Measurements from ENCODE around the gene ACTL10.

DNA sequence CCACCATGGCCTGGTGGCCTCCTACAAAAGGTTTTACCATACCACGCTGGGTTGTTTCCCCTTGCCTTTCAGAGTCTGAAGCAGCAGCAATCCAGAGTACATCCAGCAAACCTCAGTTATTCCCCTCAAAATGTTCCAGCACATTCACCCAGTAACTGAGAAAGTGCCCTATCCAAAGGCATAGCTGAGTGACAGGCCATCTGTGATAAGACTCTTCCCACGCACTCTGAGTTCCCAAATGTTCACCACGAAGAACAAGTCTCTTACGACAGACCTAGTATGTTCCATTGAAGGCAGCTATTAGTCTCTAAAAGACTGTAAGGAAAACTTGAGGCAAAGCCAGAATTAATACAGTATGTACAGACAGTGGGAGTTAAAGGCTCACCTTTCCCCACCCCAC lies 36.2 kb upstream of the ACTL10 start:
- TF ChIP-seq CTCF (conservative IDR thresholded peaks at IDR 0.05 in 1 of 2, IDR thresholded peaks at IDR 0.05 in 1 of 2; ENCODE audit: extremely low read depth in 1 of 2, insufficient read depth in 1 of 2, low read depth in 1 of 2, low read length in 2 of 2) (no peak), EZH2 (IDR thresholded peaks at IDR 0.05; ENCODE audit: borderline replicate concordance, low read length) (no peak)

All from mammary epithelial cell (primary cell).